Osteoblast (primary cell): ENCODE measurements around the gene FAM240B. TPM values are rescaled to one million over a fixed set of nuclear protein-coding genes. Genes with fewer than 3 reads are reported as not detected.

Source experiments
- DNase-seq: peaks from one replicate; pipeline ENCODE4 v3.0.0; 2011; ENCODE audit warnings: low spot score, mixed read lengths; ENCODE audit not compliant: insufficient read length; ENCODE audit errors: missing footprints
- H2AFZ ChIP-seq: 2 replicates; pipeline ENCODE4 v1.6.0; 2011; ENCODE audit warnings: mild to moderate bottlenecking, low read length
- H3K27ac ChIP-seq: 2 replicates; pipeline ENCODE4 v1.5.1; 2011; ENCODE audit warnings: mild to moderate bottlenecking, low read depth, low read length, moderate library complexity
- H3K27me3 ChIP-seq: 2 replicates; pipeline ENCODE4 v1.6.0; 2012; ENCODE audit warnings: mild to moderate bottlenecking, control low read depth, inconsistent platforms, low read length, moderate library complexity; ENCODE audit not compliant: insufficient read depth
- H3K36me3 ChIP-seq: 2 replicates; pipeline ENCODE4 v1.5.1; 2011; ENCODE audit warnings: mild to moderate bottlenecking, low read length, control low read depth, moderate library complexity; ENCODE audit not compliant: insufficient read depth
- H3K4me1 ChIP-seq: 2 replicates; pipeline ENCODE4 v1.5.1; 2011; ENCODE audit warnings: mild to moderate bottlenecking, low read length, control low read depth, moderate library complexity; ENCODE audit not compliant: insufficient read depth
- H3K4me2 ChIP-seq: 2 replicates; pipeline ENCODE4 v1.6.0; 2011; ENCODE audit warnings: mild to moderate bottlenecking, low read length; ENCODE audit not compliant: insufficient read depth
- H3K4me3 ChIP-seq: fragments of 200-600 bp; sonication (generic); 3 replicates; pipeline ENCODE4 v1.5.1; 2012; ENCODE audit warnings: mild to moderate bottlenecking, low read length, inconsistent platforms; ENCODE audit not compliant: insufficient read depth
- H3K79me2 ChIP-seq: 2 replicates; pipeline ENCODE4 v1.6.0; 2012; ENCODE audit warnings: mild to moderate bottlenecking, low read length, control low read depth, inconsistent platforms; ENCODE audit not compliant: insufficient read depth
- H3K9me3 ChIP-seq: 2 replicates; pipeline ENCODE4 v1.5.1; 2011; ENCODE audit warnings: low read depth, low read length, control low read depth
- H4K20me1 ChIP-seq: 2 replicates; pipeline ENCODE4 v1.6.0; 2012; ENCODE audit warnings: mild to moderate bottlenecking, low read length, control low read depth; ENCODE audit not compliant: insufficient read depth
- CTCF ChIP-seq: IDR thresholded peaks from 2 replicates; pipeline ENCODE4 v1.5.1; 2011; ENCODE audit warnings: mild to moderate bottlenecking, low read depth, low read length, moderate library complexity; ENCODE audit errors: extremely low read depth
- total RNA-seq: library from RNA; depleted of rRNA; stranded (reverse); fragments of >200 nt; gene quantifications from 2 replicates; pipeline ENCODE4 v1.2.3, GENCODE V29; 2012

FAM240B gene
- total RNA-seq, 1 donor: not detected

GRCh38 chr9:38687389-38687842, 32.5 kb downstream of the FAM240B start:
- Histone ChIP-seq H3K9me3 (no peaks in the 10 kb centered on the region), H3K27me3 (peaks cover 2% of the 10 kb centered on the region), H3K79me2 (no peaks in the 10 kb centered on the region), H3K4me2 (peak overlapping the region; percentile 39), H3K27ac (no peak overlapping the region), H4K20me1 (no peaks in the 10 kb centered on the region), H3K4me3 (peak overlapping the region; percentile 39), H2AFZ (peak overlapping the region; percentile 90), H3K36me3 (no peaks in the 10 kb centered on the region), H3K4me1 (peaks cover 8% of the 10 kb centered on the region)
- no peak for TF ChIP-seq CTCF
- DNase-seq: peak; percentile 88

GRCh38 chr9:38686933-38687332, 33.0 kb downstream of the FAM240B start:
- no peak overlapping the region for H3K27ac ChIP-seq
- H3K4me1 ChIP-seq: peaks cover 13% of the 10 kb centered on the region
- H3K36me3 ChIP-seq: no peaks in the 10 kb centered on the region
- no peaks in the 10 kb centered on the region for H4K20me1 ChIP-seq
- peak overlapping the region; percentile 90 for H2AFZ ChIP-seq
- DNase-seq: no peak
- H3K9me3 ChIP-seq: no peaks in the 10 kb centered on the region
- TF ChIP-seq CTCF: no peak
- H3K27me3 ChIP-seq: peaks cover 2% of the 10 kb centered on the region
- H3K4me3 ChIP-seq: peak overlapping the region; percentile 39
- H3K4me2 ChIP-seq: peak overlapping the region; percentile 39
- no peaks in the 10 kb centered on the region for H3K79me2 ChIP-seq

GRCh38 chr9:38685535-38685934, 34.4 kb downstream of the FAM240B start:
- Histone ChIP-seq H3K27me3 (no peaks in the 10 kb centered on the region), H3K9me3 (no peaks in the 10 kb centered on the region), H3K79me2 (no peaks in the 10 kb centered on the region), H2AFZ (no peak overlapping the region), H3K4me3 (no peak overlapping the region), H3K36me3 (no peaks in the 10 kb centered on the region), H3K4me1 (peaks cover 18% of the 10 kb centered on the region), H4K20me1 (no peaks in the 10 kb centered on the region), H3K27ac (no peak overlapping the region), H3K4me2 (no peak overlapping the region)
- DNase-seq: no peak
- TF ChIP-seq CTCF: no peak

GRCh38 chr9:38683336-38683735, 36.6 kb downstream of the FAM240B start:
- H4K20me1 ChIP-seq: no peaks in the 10 kb centered on the region
- H3K4me2 ChIP-seq: no peak overlapping the region
- no peaks in the 10 kb centered on the region for H3K79me2 ChIP-seq
- H3K27ac ChIP-seq: no peak overlapping the region
- no peaks in the 10 kb centered on the region for H3K36me3 ChIP-seq
- H3K4me1 ChIP-seq: peaks cover 18% of the 10 kb centered on the region
- H2AFZ ChIP-seq: no peak overlapping the region
- H3K4me3 ChIP-seq: no peak overlapping the region
- no peaks in the 10 kb centered on the region for H3K9me3 ChIP-seq
- no peak for DNase-seq
- no peak for TF ChIP-seq CTCF
- no peaks in the 10 kb centered on the region for H3K27me3 ChIP-seq
